Hematopoietic multipotent progenitor cell treated with erythropoietin and hydrocortisone succinate and interleukin-3 and kit ligand, for 15 days (in vitro differentiated cells): ENCODE data around the gene OR13H1.
"Not testable (repeated sequence)": the region's sequence is repeated elsewhere in the genome, so short reads cannot be mapped to it uniquely, and the experiment has no call there.

Experiments
- DNase-seq: peaks from one replicate; pipeline ENCODE4 v3.0.0-alpha.2; 2015; ENCODE audit warnings: low spot score

OR13H1 gene, protein sequence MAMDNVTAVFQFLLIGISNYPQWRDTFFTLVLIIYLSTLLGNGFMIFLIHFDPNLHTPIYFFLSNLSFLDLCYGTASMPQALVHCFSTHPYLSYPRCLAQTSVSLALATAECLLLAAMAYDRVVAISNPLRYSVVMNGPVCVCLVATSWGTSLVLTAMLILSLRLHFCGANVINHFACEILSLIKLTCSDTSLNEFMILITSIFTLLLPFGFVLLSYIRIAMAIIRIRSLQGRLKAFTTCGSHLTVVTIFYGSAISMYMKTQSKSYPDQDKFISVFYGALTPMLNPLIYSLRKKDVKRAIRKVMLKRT

DNA sequence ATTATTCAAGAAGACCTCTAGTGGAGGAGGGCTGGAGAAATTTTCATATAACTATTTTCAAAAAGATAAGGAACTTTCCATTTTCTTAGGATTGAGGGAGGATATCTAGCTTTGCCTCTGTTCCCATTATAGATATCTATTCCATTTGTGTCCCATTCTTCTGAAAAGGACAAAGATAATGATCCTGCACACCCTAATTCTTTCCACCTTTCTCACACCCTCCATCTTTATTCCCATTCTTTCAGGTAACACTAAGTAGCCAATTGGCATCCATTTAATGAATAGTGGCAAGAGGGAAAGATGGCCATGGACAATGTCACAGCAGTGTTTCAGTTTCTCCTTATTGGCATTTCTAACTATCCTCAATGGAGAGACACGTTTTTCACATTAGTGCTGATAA lies at the start of gene OR13H1:
Gene OR13H1 (plus strand): TSS at position 301 of the 400 bp plus-strand sequence. CDS start 0 bp downstream, at position 301.
- no peak for DNase-seq

DNA sequence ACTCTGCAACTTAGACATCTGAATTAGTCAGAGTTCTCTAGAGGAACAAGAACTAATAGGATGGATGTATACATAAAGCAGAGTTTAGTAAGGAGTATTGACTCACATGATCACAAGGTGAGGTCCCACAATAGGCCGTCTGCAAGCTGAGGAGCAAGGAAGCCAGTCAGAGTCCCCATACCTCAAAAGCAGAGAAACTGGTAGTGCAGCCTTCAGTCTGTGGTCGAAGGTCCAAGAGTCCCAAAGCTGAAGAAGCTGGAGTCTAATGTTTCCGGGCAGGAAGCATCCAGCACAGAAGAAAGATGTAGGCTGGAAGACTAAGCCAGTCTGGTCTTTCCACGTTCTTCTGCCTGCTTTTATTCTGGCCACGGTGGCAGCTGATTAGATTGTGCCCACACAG lies 42.3 kb upstream of the OR13H1 start:
- DNase-seq, result not testable (repeated sequence)

DNA sequence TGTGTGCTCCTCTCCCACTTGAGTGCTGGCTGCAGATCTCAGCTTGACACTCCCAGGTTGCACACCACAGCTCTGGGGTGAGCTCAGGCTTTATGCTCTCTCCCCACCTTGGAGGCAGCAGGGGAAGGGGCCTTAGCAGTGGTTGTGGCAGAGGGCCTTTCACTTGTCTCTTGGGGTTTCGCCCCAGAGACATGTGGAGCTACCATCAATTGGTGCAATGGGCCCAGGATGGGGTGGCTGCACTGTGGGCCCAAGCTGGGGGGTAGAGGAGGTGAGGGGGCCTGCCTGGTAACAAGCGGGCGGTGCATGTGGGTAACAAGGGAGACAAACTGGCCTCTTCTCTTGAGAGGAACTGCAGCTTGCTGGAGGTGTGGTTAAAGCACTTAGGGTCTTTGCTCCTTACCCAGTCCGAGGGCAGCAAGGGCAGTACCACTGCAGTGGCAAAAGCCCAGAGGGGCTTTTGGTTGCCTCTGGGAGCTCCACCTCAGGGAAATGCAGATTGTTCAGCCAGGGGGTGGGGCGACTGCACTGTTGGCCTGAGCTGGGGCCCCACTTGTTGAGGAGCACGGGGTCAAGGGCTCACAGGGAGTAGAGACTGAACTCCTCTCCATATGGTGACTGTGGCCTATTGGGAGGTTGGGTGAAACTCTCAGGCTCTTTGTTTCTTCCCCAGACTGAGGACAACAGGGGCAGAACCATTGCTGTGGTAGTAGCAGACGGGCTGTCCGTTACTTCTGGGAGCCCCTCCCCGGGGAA lies 30.5 kb upstream of the OR13H1 start:
- DNase-seq, result no peak

DNA sequence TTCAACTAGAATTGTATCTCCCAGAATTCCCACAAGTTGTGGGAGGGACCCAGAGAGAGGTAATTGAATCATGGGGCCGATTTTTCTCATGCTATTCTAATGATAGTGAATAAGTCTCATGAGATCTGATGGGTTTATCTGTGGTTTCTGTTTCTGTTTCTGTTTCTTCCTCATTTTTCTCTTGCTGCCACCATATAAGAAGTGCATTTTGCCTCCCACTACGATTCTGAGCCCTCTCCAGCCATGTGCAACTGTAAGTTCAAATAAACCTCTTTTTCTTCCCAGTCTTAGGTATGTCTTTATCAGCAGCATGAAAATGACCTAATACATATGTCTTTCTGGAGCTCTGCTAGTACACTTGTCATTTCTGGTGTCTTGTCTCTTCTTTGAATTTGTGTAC lies 22.1 kb upstream of the OR13H1 start:
- no peak for DNase-seq

DNA sequence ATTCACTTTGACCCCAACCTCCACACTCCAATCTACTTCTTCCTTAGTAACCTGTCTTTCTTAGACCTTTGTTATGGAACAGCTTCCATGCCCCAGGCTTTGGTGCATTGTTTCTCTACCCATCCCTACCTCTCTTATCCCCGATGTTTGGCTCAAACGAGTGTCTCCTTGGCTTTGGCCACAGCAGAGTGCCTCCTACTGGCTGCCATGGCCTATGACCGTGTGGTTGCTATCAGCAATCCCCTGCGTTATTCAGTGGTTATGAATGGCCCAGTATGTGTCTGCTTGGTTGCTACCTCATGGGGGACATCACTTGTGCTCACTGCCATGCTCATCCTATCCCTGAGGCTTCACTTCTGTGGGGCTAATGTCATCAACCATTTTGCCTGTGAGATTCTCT lies 344 bp downstream of the OR13H1 start:
- no peak for DNase-seq

DNA sequence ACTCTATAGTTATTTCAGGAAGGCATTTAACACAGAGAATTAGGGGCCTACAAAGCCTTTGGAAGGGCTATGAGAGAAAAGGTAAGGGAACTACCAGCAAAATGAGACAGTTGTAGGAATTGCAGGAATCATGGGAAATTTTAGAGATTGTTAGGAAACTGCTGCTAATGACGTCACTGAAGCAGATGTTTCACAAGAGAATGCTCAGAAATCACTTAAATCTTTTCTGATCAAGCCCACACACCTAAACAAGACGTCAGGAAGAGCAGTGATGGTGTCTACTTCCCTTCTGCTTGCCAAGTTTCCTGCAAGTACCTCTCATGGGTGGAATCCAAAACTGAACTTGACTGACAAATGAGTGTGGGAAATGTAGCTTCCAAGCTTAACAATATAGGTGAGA lies 5.1 kb downstream of the OR13H1 start:
- DNase-seq, result no peak

DNA sequence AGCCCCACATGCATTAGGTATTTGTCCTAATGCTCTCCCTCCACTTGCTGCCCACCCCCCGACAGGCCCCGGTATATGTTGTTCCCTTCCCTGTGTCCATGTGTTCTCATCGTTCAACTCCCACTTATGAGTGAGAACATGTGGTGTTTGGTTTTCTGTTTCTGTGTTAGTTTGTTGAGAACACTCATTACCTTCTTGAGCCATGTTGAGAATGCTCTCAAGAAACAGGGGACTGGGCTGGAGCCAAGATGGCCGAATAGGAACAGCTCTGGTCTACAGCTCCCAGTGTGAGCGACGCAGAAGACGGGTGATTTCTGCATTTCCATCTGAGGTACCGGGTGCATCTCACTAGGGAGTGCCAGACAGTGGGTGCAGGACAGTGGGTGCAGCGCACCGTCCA lies 8.6 kb downstream of the OR13H1 start:
- not testable (repeated sequence) for DNase-seq

DNA sequence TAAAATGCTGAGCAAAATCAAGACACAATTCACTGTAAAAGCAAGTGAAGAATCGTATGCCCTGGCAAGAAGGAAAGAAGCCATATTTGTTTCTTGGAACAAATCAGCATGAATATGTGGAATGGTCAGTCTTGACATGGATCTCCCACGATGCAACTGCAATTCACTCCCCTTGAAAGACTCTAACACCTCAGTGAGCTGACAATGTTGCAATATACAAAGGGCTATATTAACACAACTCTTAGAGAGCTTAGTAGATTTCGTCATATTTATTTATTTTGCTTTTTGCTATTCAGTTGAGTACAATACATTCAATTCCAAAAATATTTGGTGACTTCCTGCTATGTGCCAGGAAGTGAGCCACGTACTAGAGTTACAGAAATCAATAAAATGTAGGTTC lies 14.7 kb downstream of the OR13H1 start:
- no peak for DNase-seq

DNA sequence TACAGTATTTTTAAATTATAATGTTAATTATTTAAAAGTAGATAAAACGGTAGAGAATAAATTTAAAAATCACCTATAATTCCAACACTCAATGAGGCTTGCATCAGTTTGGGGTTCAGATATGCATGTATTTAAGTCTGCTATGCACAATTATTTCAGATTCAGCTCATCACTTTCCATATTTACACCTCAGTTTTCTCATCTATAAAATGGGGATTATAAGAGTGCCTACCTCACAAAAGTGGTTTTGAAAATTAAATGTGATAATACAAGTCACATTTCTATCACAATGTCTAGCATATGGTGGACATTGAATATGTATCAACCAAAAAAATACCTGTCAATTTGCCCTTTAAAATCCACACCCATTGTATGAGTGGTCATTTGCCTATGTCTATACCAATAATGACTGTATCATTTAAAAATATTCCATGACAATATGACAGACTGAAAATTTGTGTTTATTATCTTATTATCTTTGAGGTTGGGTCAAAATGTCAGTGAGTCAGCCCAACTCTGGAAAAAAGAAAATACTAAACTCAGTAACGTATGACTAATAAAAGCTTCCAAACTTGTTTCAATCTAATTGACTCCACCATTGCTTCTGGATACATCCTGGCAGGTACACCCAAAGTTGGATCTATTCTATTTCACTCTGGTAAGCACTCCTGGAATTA lies 20.8 kb downstream of the OR13H1 start:
- DNase-seq, result no peak

DNA sequence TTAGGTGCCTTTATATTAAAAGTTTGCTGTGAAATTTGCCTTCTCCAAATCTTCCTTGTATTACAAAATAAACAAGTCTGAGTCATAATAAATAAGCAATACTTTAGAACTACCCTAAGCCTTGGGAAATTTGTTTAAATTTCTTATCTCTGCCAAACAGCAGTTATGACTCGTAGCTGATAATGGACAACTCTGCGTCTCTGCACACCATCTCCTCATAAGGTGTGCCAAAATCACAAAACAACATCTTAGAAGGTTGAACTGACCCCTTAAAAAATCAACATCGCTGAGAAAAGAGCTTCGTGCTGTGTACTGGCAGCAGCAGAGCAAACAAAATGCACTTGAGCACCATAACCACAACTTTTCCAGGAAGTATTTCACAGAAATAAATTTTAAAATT lies 22.0 kb downstream of the OR13H1 start:
- peak; percentile 15 for DNase-seq

DNA sequence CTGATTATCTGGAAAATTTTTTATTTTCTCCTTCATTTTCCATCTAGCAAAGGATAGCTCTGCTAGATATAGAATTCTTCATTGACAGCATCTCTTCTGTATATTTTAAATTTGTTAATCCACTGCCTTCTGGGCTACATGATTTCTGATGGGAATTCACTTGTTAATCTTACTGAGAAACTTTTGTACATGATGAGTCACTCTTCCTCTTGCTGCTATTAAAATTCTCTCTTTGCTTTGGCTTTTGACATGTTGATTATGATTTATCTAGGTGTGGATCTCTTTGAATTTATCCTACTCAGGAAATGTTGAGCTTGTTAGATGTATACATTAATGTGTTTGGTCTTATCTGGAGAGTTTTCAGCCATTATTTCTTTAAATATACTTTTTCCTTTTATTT lies 27.5 kb downstream of the OR13H1 start:
- DNase-seq, result no peak

DNA sequence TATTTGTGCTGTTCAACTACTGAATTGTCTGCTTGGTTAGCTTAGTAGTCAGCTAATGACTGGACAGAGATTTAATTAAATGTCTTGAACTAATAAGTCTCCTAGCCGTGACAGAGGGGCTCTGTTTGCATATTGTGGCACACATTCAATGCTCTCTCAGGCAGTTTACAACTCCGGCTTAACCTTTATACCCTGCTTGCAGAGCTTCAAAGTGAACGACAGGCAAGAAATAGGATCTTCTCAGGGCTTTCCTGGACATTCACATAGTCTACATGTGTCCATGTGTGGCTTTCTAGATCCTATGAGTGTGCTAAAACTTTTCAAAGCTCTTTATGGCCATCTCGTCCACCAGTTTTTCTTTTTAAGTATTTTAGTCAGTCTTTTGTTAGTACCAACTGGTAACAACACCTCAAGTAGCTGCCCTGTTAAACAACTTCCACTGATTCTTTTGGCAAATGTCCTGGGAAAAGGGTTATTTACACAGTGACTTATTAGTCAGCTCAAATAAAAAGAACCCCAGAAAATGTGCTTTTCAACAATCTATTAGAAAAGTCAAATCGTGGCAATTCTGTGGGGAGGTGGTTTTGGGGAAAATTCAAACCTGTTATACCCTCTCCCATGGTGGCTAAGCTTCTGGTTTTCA lies 28.6 kb downstream of the OR13H1 start:
- no peak for DNase-seq

DNA sequence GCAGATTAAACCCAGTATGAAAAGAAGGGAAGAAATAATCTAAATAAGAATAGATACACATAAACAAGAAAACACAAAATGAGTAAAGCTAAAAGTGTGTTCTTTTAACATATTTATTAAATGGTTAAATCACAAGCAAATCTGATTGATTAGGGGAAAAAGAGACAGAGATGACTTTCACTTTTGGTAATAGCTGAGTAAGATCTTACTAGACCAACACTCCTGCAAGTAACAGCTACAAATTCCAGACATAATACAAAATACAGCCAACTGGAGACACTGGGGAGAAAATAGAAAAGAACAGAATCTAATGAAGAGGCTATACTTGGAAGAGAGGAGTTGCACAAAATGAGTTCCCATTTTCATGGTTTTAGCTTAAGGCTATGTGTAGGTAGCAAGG lies 33.5 kb downstream of the OR13H1 start:
- no peak for DNase-seq

DNA sequence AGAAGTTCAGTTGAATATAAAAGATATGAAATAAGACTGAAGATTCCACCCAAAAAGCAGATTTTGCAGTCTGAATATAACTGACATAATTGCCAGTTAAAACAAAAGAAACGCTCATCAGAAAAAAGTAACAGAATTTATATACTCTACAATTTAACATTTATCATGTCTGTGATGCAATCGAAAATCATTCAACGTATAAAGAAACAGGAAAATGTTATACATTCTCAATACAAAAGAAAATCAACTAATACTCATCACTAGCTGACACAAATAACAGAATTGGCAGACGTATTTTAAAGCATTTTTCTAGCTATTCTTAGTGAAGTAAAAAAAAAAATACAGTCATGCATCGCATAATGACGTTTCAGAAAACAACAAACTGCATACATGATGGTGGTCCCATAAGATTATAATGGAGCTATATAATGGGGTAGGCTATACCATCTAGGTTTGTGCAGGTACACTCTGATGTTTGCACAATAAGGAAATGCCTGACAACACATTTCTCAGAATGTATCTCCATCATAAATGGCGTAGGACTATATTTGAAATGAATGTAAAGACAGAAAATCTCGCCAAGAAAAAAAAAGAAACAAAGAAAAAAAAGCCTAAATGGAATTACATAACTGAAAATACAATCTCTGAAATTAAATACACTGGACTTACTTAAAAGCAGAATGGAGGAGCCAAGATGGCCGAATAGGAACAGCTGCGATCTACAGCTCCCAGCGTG lies 34.3 kb downstream of the OR13H1 start:
- no peak for DNase-seq

DNA sequence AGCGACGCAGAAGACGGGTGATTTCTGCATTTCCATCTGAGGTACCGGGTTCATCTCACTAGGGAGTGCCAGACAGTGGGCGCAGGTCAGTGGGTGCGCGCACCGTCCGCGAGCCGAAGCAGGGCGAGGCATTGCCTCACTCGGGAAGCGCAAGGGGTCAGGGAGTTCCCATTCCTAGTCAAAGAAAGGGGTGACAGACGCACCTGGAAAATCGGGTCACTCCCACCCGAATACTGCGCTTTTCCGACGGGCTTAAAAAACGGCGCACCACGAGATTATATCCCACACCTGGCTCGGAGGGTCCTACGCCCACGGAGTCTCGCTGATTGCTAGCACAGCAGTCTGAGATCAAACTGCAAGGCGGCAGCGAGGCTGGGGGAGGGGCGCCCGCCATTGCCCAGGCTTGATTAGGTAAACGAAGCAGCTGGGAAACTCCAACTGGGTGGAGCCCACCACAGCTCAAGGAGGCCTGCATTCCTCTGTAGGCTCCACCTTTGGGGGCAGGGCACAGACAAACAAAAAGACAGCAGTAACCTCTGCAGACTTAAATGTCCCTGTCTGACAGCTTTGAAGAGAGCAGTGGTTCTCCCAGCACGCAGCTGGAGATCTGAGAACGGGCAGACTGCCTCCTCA lies 35.0 kb downstream of the OR13H1 start:
- DNase-seq, result not testable (repeated sequence)

DNA sequence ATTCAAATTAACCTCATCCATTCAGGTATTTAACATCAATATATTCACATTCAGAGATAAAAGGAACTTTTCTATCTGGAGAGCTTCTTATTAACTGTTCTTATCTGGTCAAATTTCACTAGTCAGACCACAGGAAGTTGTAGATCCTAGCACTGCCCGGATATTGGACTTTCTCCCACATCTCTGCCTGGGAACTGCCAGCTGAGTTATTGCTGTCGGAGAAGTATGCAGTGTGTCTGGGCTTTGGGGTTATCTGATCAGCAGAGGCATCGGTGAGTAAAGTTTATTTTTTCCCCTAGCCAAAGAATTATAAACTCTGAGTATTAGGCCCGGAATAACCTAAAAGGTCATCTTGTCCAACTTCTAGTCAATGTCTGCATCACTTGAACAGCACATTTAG lies 45.1 kb downstream of the OR13H1 start:
- no peak for DNase-seq
